NAMALWA (cell line): ENCODE data around the gene EPN1.
A peak's percentile ranks its signal among the peaks of the same experiment; 100 is the strongest.
"Not testable (repeated sequence)": the region's sequence is repeated elsewhere in the genome, so short reads cannot be mapped to it uniquely, and the experiment has no call there.

Experiments used
- DNase-seq: peaks from one replicate; pipeline ENCODE4 v3.0.0-alpha.2; 2015; ENCODE audit warnings: low spot score

EPN1 gene

GRCh38 chr19:55693336-55693974 lies 18.4 kb downstream of the EPN1 start:
- no peak for DNase-seq

DNA sequence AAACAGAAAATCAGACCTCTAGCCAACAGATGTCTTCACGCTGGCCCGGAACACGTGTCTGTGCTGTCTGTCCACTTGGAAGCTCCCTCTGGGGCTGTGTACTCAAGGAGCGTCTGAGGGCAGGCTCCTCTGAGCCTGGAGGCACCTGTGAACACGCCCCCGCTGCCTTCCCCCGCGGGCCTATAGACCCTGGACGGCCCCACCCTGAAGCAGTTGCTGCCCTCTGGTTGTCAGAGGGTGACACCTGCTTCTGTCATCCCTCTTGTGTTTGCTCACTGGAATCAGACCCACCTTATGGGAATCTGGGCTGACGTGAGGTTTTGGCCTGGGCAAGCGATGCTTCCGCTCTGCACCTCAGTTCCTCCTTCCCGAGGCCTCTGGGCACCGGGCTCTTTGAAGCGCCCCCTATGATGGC lies 19.2 kb downstream of the EPN1 start:
- no peak for DNase-seq

- no peak for DNase-seq
These were observed 19.8 kb downstream of the EPN1 start for GRCh38 chr19:55694656-55695491.

DNA sequence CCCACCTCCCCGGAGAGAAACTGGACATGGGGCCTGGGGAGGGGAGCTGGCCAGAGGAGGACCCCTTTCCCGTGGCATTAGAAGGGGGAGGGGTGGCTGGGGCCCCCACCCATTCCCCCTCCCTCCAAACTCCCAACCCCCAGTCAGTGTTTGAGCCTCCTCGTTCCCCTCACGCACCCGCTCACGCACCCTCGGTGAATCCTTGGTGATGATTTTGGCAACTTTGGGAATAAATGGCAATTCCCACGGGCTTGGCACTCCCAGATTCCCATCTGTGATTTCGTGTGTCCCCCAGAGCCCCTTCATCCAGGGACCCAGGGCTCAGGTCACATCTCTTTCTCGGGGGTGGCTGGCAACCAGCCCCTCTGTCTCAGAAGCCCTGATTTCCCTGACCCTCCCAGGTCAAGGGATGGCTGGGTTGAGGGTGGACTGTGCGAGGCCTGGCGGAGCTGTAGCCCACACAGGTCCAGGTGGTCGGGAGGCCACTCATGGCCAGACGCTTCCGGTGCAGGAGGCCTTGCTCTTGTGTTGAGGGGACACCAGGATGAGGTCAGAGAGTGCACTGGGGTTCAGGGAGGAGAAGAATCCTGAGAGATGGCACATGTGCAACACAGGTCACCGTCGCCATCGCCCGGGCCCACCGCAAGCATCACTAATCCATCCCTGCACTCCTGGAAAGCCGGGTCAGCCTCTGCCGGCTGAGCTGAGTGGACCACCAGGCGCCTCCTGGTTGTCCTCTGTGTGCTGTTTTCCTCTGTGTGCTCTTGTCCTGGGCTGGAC lies 20.7 kb downstream of the EPN1 start:
- DNase-seq, result no peak

GRCh38 chr19:55696301-55697068 lies 21.5 kb downstream of the EPN1 start:
- no peak for DNase-seq

DNA sequence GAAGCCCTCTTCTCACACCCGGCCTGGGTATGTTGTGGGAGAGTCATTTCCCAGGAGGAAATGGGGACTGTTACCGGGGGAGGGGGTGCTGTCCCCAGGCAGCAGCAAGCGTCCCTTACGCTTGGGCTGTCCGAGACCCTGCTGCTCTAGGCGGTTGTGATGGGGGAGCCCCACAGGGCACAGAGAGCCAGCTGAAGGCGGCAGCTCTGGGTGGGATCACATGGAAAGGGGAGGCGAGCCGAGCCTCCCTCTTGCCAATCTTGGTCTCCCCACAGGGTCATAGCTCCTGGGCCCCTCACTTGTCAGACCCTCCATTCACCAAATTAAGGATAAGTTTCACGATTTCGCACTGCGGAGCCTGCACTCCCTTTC lies 22.0 kb downstream of the EPN1 start:
- DNase-seq, result no peak

- DNase-seq, result no peak
These were observed 22.7 kb downstream of the EPN1 start for GRCh38 chr19:55697698-55698097.

- DNase-seq, result no peak
These were observed 23.2 kb downstream of the EPN1 start for GRCh38 chr19:55698256-55698655.

- no peak for DNase-seq
These were observed 24.2 kb downstream of the EPN1 start for GRCh38 chr19:55699221-55699620.

DNA sequence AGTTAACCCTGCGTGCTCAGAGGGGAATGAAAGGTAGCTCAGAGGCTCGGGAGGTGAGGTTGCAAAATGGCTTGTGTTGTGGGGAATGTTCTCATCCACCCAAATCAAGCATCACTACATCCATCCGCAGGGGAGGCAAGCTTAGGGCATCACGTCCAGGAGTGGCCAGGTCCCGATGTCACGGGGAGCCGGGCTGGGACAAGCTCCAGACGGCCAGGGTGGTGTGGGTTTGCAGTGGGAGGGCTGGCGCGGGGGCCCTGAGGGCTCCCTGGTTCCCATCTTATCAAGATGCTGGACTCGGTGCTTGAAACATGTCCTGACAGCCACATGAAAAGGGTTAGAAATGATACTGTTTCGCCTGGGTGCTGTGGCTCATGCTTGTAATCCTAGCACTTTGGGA lies 25.8 kb downstream of the EPN1 start:
- no peak for DNase-seq

GRCh38 chr19:55702131-55702627 lies 27.2 kb downstream of the EPN1 start:
- no peak for DNase-seq

DNA sequence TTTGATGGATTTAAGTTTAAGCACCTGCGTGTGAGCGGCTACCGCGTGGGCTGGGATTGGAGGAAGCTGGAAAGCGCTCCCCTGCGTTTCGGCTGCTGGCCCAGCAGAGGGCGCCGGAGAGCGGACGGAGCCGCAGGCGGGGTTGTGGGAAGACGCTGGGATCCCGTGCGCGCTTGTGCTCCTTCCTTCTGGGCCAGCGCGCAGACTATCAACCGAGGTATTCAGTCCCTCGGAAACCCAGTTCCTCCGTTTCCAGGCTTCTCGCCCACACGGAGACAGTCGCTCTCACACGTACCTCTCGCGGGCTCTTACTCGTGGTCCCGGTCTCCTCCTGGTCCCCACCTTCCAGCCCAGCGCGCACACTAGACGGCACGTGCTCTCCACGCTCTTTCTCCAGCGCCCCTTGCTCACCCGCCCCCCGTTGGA lies 28.8 kb downstream of the EPN1 start:
- peak; percentile 33 for DNase-seq

- DNase-seq, result peak; percentile 29
These were observed 29.6 kb downstream of the EPN1 start for GRCh38 chr19:55704494-55705245.

- DNase-seq, result no peak
These were observed 30.9 kb downstream of the EPN1 start for GRCh38 chr19:55705972-55706371.

DNA sequence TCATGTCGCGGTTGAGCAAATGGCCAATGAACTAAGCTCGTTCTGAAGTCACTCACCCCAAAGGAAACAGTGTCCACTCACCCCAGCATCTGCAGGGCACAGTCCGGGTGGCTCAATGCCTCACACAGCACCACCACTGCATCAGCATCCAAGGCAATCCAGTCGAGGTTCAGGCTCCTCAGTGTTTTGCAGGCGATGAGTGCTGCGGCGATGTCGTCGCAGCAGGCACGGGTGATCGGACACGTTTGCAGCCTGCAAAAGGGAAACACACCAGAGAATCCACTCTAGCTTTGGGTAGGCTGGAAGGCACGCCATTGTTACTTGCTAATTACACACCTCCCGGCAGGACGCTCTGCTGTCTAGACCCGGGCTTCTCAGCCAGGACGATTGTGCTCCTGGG lies 36.7 kb downstream of the EPN1 start:
- no peak for DNase-seq

- peak; percentile 40 for DNase-seq
These were observed 38.0 kb downstream of the EPN1 start for GRCh38 chr19:55712804-55713631.

GRCh38 chr19:55716531-55716930 lies 41.5 kb downstream of the EPN1 start:
- no peak for DNase-seq

GRCh38 chr19:55717251-55717650 lies 42.2 kb downstream of the EPN1 start:
- no peak for DNase-seq

GRCh38 chr19:55717879-55718711 lies 43.1 kb downstream of the EPN1 start:
- not testable (repeated sequence) for DNase-seq
